IPS DF 6.9 (cell line): ENCODE results near the gene TAF10.

Experiments used
- DNase-seq: peaks from one replicate; pipeline ENCODE4 v3.0.0-alpha.2; 2013; ENCODE audit warnings: low read depth, low spot score
- H3K27ac ChIP-seq: one replicate; pipeline ENCODE4 v1.5.1; 2013; ENCODE audit warnings: low read length, control low read depth
- H3K27me3 ChIP-seq: 2 replicates; pipeline ENCODE4 v1.6.1; 2013; ENCODE audit warnings: mild to moderate bottlenecking, low read length; ENCODE audit not compliant: control insufficient read depth, insufficient read depth
- H3K36me3 ChIP-seq: 2 replicates; pipeline ENCODE4 v1.6.1; 2013; ENCODE audit warnings: low read length; ENCODE audit not compliant: control insufficient read depth, insufficient read depth
- H3K4me1 ChIP-seq: 2 replicates; pipeline ENCODE4 v1.6.1; 2013; ENCODE audit warnings: low read length; ENCODE audit not compliant: control insufficient read depth, insufficient read depth
- H3K4me3 ChIP-seq: 2 replicates; pipeline ENCODE4 v1.5.1; 2013; ENCODE audit warnings: mild to moderate bottlenecking, low read length
- H3K9me3 ChIP-seq: 2 replicates; pipeline ENCODE4 v1.6.1; 2013; ENCODE audit warnings: low read length, inconsistent platforms; ENCODE audit not compliant: control insufficient read depth, insufficient read depth
- WGBS: extraction: QIAGEN DNeasy Blood & Tissue Kit; methylation state at CpG from one replicate; pipeline ENCODE4 v1.1.7; 2013; ENCODE audit warnings: mixed read lengths, missing lambda C conversion rate; ENCODE audit not compliant: insufficient read length, insufficient coverage; 5-methylcytosine and 5-hydroxymethylcytosine counted together

Gene TAF10

DNA sequence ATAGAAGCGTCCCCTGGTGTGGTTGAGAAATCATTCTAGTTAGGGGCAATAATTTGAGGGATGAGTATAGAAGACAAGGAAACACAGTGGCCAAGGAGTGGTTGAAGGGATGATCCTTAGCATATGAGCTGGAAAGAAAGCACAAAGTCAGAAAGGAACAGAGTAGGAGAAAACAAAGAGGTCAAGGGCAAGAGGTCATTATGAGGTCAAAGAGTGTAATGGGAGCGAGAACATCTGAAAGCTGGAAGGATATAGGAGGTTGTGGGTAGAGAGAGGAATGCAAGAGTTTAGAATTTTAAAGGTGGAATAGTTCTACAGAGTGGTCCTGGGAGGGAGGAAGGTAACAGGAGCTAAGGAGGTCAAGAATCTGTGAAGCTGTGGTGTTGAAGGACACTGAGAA lies 41.6 kb upstream of the TAF10 start:
- H3K4me3 ChIP-seq: no peak overlapping the region
- H3K4me1 ChIP-seq: peaks cover 4% of the 10 kb centered on the region; the same call in 1 of the 2 replicates
- no peak overlapping the region for H3K27ac ChIP-seq
- no peaks in the 10 kb centered on the region for H3K9me3 ChIP-seq
- no peak for DNase-seq
- 100% methylated on average over 2 of the region's 2 CpGs for WGBS
- H3K27me3 ChIP-seq: peaks cover 12% of the 10 kb centered on the region
- no peaks in the 10 kb centered on the region; the same call in 1 of the 2 replicates for H3K36me3 ChIP-seq

- Histone ChIP-seq H3K36me3 (no peaks in the 10 kb centered on the region; the same call in 1 of the 2 replicates), H3K4me1 (peaks cover 4% of the 10 kb centered on the region; the same call in 1 of the 2 replicates), H3K9me3 (no peaks in the 10 kb centered on the region), H3K27ac (no peak overlapping the region), H3K4me3 (no peak overlapping the region), H3K27me3 (peaks cover 12% of the 10 kb centered on the region)
- DNase-seq: no peak
- WGBS: no CpG with 5 or more reads among the region's 1 CpG
Measured at GRCh38 chr11:6653097-6653496, 41.1 kb upstream of the TAF10 start.

DNA sequence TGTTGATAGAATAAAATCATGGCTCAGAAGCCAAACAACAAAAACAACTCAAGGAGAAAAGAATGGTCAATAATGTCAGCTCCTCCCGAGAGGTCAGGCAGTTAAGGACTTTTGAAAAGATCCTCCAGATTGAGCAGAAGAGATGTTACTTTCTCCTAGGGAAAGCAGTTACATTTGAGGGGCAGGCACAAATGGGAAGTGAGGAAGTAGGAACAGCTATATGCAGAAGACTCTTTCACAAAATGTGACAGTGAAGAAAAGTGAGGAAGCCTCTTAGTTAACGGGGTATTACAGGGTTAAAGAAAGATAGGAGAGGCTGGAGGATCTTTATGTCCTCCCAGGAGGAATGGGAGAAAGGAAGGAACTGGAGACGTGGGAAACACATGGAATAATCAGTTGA lies 40.2 kb upstream of the TAF10 start:
- no peaks in the 10 kb centered on the region; the same call in 1 of the 2 replicates for H3K36me3 ChIP-seq
- H3K27me3 ChIP-seq: peaks cover 12% of the 10 kb centered on the region
- DNase-seq: no peak
- whole genome bisulfite sequencing: no CpG with 5 or more reads among the region's 3 CpGs
- peaks cover 4% of the 10 kb centered on the region; the same call in 1 of the 2 replicates for H3K4me1 ChIP-seq
- no peak overlapping the region for H3K4me3 ChIP-seq
- no peaks in the 10 kb centered on the region for H3K9me3 ChIP-seq
- no peak overlapping the region for H3K27ac ChIP-seq

- H3K27me3 ChIP-seq: peaks cover 5% of the 10 kb centered on the region
- H3K9me3 ChIP-seq: no peaks in the 10 kb centered on the region
- no peak overlapping the region for H3K4me3 ChIP-seq
- no peak overlapping the region for H3K27ac ChIP-seq
- H3K36me3 ChIP-seq: no peaks in the 10 kb centered on the region; the same call in 1 of the 2 replicates
- no peak for DNase-seq
- WGBS: no CpG with 5 or more reads among the region's 6 CpGs
- peaks cover 4% of the 10 kb centered on the region; the same call in 1 of the 2 replicates for H3K4me1 ChIP-seq
Measured at GRCh38 chr11:6650980-6651379, 39.0 kb upstream of the TAF10 start.

DNA sequence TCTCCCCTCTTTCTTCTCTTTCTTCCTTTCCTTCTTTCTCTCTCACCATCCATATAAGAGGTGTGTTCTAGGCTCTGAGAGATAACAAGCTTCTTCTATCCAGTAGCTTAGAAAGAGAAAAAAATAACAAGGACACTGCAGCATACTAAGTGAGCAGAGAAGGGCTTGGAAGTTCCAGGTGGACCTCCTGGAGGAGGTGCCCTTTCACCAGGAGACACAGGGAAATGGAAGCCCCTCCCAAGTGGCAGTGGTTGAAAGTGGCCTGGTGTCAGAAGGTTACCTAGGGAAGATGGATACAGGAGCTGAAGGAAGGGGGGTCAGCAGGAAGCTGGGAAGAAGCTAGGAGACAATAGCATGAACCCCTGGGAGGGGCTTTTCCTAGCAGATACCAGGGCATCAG lies 38.1 kb upstream of the TAF10 start:
- Histone ChIP-seq H3K4me3 (no peak overlapping the region), H3K27ac (no peak overlapping the region), H3K27me3 (peaks cover 5% of the 10 kb centered on the region), H3K4me1 (peaks cover 3% of the 10 kb centered on the region; the same call in 1 of the 2 replicates), H3K9me3 (no peaks in the 10 kb centered on the region), H3K36me3 (no peaks in the 10 kb centered on the region; the same call in 1 of the 2 replicates)
- DNase-seq: no peak

DNA sequence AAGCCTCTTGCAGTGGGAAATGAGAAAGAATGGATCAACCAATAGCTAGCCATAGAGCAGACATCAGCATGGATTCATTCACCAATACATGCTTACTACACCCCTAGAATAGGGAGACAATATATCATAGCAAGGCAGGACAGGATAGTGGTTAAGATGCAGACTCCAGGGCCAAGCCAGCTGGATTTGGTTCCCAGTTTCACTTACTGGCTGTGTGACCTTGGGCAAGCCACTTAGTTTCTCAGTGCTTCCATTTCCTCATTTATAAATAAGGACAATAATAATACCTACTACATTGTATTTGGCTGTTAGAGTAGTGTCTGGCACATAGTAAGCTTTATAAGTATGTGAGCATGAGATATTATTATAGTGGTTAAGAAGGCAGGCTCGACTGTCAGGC lies 36.5 kb upstream of the TAF10 start:
- H3K27me3 ChIP-seq: no peaks in the 10 kb centered on the region
- DNase-seq: no peak

GRCh38 chr11:6647836-6648235 lies 35.8 kb upstream of the TAF10 start:
- H3K4me1 ChIP-seq: no peaks in the 10 kb centered on the region
- H3K9me3 ChIP-seq: no peaks in the 10 kb centered on the region
- no peaks in the 10 kb centered on the region for H3K27me3 ChIP-seq
- WGBS: no CpG with 5 or more reads among the region's 2 CpGs
- H3K27ac ChIP-seq: no peak overlapping the region
- H3K4me3 ChIP-seq: no peak overlapping the region
- no peak for DNase-seq
- no peaks in the 10 kb centered on the region for H3K36me3 ChIP-seq

More for the DNA sequence above, 36.5 kb upstream of the TAF10 start:
- Histone ChIP-seq H3K27ac (no peak overlapping the region), H3K4me1 (no peaks in the 10 kb centered on the region), H3K9me3 (no peaks in the 10 kb centered on the region), H3K36me3 (no peaks in the 10 kb centered on the region), H3K4me3 (no peak overlapping the region)
- WGBS: no CpG with 5 or more reads among the region's 1 CpG

- WGBS: no CpG with 5 or more reads among the region's 9 CpGs
- Histone ChIP-seq H3K9me3 (no peaks in the 10 kb centered on the region), H3K36me3 (no peaks in the 10 kb centered on the region), H3K4me1 (no peaks in the 10 kb centered on the region), H3K4me3 (no peak overlapping the region), H3K27ac (no peak overlapping the region), H3K27me3 (no peaks in the 10 kb centered on the region)
- DNase-seq: no peak
Measured at GRCh38 chr11:6646918-6647679, 35.1 kb upstream of the TAF10 start.

DNA sequence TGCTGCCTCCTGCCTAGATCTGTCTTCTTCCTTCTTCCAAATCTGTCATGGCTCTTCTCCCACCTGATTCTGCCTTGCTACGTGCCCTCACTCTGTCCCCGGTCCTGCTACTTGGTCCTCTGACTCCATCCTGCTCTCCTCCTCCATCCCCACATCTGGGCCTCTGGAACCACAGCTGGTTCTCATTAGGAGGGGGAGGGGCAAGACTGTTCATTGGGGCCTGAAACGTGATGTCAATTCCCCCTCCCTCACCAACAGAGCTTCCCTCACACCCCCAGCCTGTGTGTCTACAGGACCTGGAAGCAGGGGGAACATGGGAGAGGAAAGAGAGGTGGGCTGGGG lies 34.5 kb upstream of the TAF10 start:
- H3K27ac ChIP-seq: no peak overlapping the region
- H3K4me3 ChIP-seq: no peak overlapping the region
- no peak for DNase-seq
- no peaks in the 10 kb centered on the region for H3K4me1 ChIP-seq
- no peaks in the 10 kb centered on the region for H3K27me3 ChIP-seq
- no peaks in the 10 kb centered on the region for H3K9me3 ChIP-seq
- WGBS: no CpG with 5 or more reads among the region's 3 CpGs
- H3K36me3 ChIP-seq: no peaks in the 10 kb centered on the region

DNA sequence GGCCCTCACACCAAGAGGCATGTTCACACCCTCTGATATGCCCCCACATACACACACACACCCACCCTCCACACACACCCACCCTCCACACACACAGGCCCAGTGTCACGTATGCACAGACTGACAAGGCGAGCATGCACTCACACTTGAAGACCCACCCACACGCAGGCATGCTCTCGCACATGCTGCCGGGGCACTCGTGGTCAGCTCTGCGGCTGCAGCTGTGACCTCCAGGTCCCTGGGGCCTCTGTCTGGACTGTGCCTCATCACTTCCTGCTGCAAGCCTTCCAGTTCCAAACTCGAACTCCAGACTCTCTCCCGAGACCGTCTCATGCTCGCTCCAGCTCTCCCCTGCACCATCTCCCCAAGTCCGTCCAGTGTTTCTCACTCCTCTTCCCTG lies 34.1 kb upstream of the TAF10 start:
- Histone ChIP-seq H3K9me3 (no peaks in the 10 kb centered on the region), H3K4me1 (no peaks in the 10 kb centered on the region), H3K36me3 (no peaks in the 10 kb centered on the region), H3K27ac (no peak overlapping the region), H3K4me3 (no peak overlapping the region), H3K27me3 (no peaks in the 10 kb centered on the region)
- no peak for DNase-seq
- no CpG with 5 or more reads among the region's 12 CpGs for WGBS

DNA sequence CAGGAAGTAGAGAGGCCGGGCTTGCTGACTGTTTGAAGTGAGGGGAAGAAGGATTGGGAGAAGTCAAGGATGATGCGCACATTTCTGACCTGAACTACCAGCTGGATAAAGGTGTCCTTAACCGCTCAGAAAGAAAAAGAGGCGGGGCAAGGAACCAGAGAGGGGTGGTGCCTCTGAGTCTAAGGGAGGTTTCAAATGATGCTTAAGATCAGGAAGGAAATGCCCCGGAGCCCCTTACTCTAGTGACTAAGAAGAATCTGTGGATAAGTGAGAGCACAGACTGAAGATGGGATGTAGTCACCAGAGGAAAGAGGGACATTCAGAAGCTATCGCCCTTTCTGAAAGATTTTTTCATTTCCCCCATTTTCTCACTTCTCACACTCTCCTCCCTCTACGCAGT lies 30.9 kb upstream of the TAF10 start:
- Histone ChIP-seq H3K4me1 (no peaks in the 10 kb centered on the region), H3K4me3 (no peak overlapping the region), H3K36me3 (no peaks in the 10 kb centered on the region), H3K27me3 (no peaks in the 10 kb centered on the region), H3K9me3 (no peaks in the 10 kb centered on the region), H3K27ac (no peak overlapping the region)
- no peak for DNase-seq
- WGBS: no CpG with 5 or more reads among the region's 7 CpGs
